Smooth muscle cell (in vitro differentiated cells): ENCODE results near the gene GPC5. TPM values are rescaled to one million over a fixed set of nuclear protein-coding genes. Genes with fewer than 3 reads are reported as not detected.

ENCODE experiments used
- DNase-seq: peaks from one replicate; lab custom pipeline; 2025; ENCODE audit not compliant: unreplicated experiment; lab: John Stamatoyannopoulos, UW
- H2AFZ ChIP-seq: fragments of 200-600 bp; sonication (generic); 2 replicates; pipeline ENCODE4 v1.6.0; 2016; ENCODE audit warnings: antibody characterized with exemption, low read depth, mild to moderate bottlenecking
- H3F3A ChIP-seq: fragments of 200-600 bp; sonication (generic); 2 replicates; pipeline ENCODE4 v1.6.0; 2017; ENCODE audit warnings: antibody characterized with exemption, low read depth
- H3K27ac ChIP-seq: fragments of 200-600 bp; sonication (generic); 2 replicates; pipeline ENCODE4 v1.5.1; 2016; ENCODE audit warnings: low read depth, mild to moderate bottlenecking
- H3K27me3 ChIP-seq: fragments of 200-600 bp; sonication (generic); 2 replicates; pipeline ENCODE4 v1.6.1; 2016; ENCODE audit warnings: low read depth, mild to moderate bottlenecking
- H3K36me3 ChIP-seq: fragments of 200-600 bp; sonication (generic); 2 replicates; pipeline ENCODE4 v1.5.1; 2016; ENCODE audit warnings: low read depth
- H3K4me1 ChIP-seq: fragments of 200-600 bp; sonication (generic); 2 replicates; pipeline ENCODE4 v1.5.1; 2016; ENCODE audit warnings: low read depth
- H3K4me2 ChIP-seq: fragments of 200-600 bp; sonication (generic); 2 replicates; pipeline ENCODE4 v1.6.0; 2016; ENCODE audit warnings: mild to moderate bottlenecking
- H3K4me3 ChIP-seq: fragments of 200-600 bp; sonication (generic); 2 replicates; pipeline ENCODE4 v1.5.1; 2016; ENCODE audit warnings: mild to moderate bottlenecking
- H3K79me2 ChIP-seq: fragments of 200-600 bp; sonication (generic); 2 replicates; pipeline ENCODE4 v1.6.0; 2016; ENCODE audit warnings: low read depth, mild to moderate bottlenecking
- H3K9ac ChIP-seq: fragments of 200-600 bp; sonication (generic); 2 replicates; pipeline ENCODE4 v1.6.0; 2016; ENCODE audit warnings: low read depth
- H3K9me3 ChIP-seq: fragments of 200-600 bp; sonication (generic); replicated peaks from 2 replicates; pipeline ENCODE4 v1.5.1; 2016; ENCODE audit warnings: low read depth
- H4K20me1 ChIP-seq: fragments of 200-600 bp; sonication (generic); 2 replicates; pipeline ENCODE4 v1.6.0; 2016; ENCODE audit warnings: low read depth
- CTCF ChIP-seq: fragments of 200-600 bp; sonication (generic); IDR thresholded peaks from 2 replicates; pipeline ENCODE4 v1.5.1; 2017; ENCODE audit warnings: borderline replicate concordance, mild to moderate bottlenecking, antibody characterized with exemption; ENCODE audit not compliant: insufficient read depth, poor library complexity, severe bottlenecking
- WGBS: methylation state at CpG from one replicate; pipeline ENCODE4 v1.1.7; 2016; ENCODE audit warnings: low lambda C conversion rate; 5-methylcytosine and 5-hydroxymethylcytosine counted together
- polyA plus RNA-seq: library from polyadenylated mRNA; unstranded; fragments of >200 nt; fragmentation: Nextera tagmentation; extraction: Ambion mirVana; gene quantifications from 2 replicates; pipeline ENCODE4 v1.2.1, GENCODE V29; 2016
- total RNA-seq: library from RNA; depleted of rRNA; stranded (reverse); fragments of >200 nt; gene quantifications from 2 replicates; pipeline ENCODE4 v1.2.3, GENCODE V29; 2014

Gene GPC5
- total and polyA plus RNA-seq, 2 experiments from 2014 or later: 0.99 to 1.0 TPM

GRCh38 chr13:92415781-92416180 lies 1017.4 kb downstream of the GPC5 start:
- Histone ChIP-seq H3K9ac (no peak overlapping the region), H3K4me2 (no peak overlapping the region), H3K9me3 (no peaks in the 10 kb centered on the region), H4K20me1 (no peaks in the 10 kb centered on the region), H3K36me3 (no peaks in the 10 kb centered on the region), H3K4me1 (no peaks in the 10 kb centered on the region), H2AFZ (no peak overlapping the region), H3K4me3 (no peak overlapping the region), H3K27me3 (peaks cover 24% of the 10 kb centered on the region), H3K79me2 (no peaks in the 10 kb centered on the region), H3F3A (no peaks in the 10 kb centered on the region), H3K27ac (no peak overlapping the region)
- no peak for DNase-seq
- no peak for TF ChIP-seq CTCF

GRCh38 chr13:92418818-92419412 lies 1020.5 kb downstream of the GPC5 start:
- Histone ChIP-seq H3K36me3 (no peaks in the 10 kb centered on the region), H3K79me2 (no peaks in the 10 kb centered on the region), H3K4me2 (no peak overlapping the region), H3K27me3 (peaks cover 24% of the 10 kb centered on the region), H2AFZ (no peak overlapping the region), H3K9me3 (no peaks in the 10 kb centered on the region), H4K20me1 (no peaks in the 10 kb centered on the region), H3K27ac (no peak overlapping the region), H3K4me3 (no peak overlapping the region), H3F3A (no peaks in the 10 kb centered on the region), H3K4me1 (no peaks in the 10 kb centered on the region), H3K9ac (no peak overlapping the region)
- no peak for TF ChIP-seq CTCF
- DNase-seq: no peak
- WGBS: 74% methylated on average over 5 of the region's 5 CpGs

- Histone ChIP-seq H3K9ac (no peak overlapping the region), H3K27me3 (no peaks in the 10 kb centered on the region), H3K27ac (no peak overlapping the region), H3K36me3 (no peaks in the 10 kb centered on the region), H2AFZ (no peak overlapping the region), H4K20me1 (no peaks in the 10 kb centered on the region), H3F3A (no peaks in the 10 kb centered on the region), H3K79me2 (no peaks in the 10 kb centered on the region), H3K4me2 (no peak overlapping the region), H3K9me3 (no peaks in the 10 kb centered on the region), H3K4me3 (no peak overlapping the region), H3K4me1 (no peaks in the 10 kb centered on the region)
- no peak for TF ChIP-seq CTCF
- DNase-seq: no peak
- 86% methylated on average over 2 of the region's 2 CpGs for WGBS
Measured at GRCh38 chr13:92429231-92429630, 1030.8 kb downstream of the GPC5 start.

GRCh38 chr13:92433386-92433785 lies 1035.0 kb downstream of the GPC5 start:
- Histone ChIP-seq H3K9me3 (no peaks in the 10 kb centered on the region), H3K4me1 (no peaks in the 10 kb centered on the region), H3K27me3 (no peaks in the 10 kb centered on the region), H3K9ac (no peak overlapping the region), H2AFZ (no peak overlapping the region), H3K4me2 (no peak overlapping the region), H3F3A (no peaks in the 10 kb centered on the region), H3K36me3 (no peaks in the 10 kb centered on the region), H4K20me1 (no peaks in the 10 kb centered on the region), H3K4me3 (no peak overlapping the region), H3K79me2 (no peaks in the 10 kb centered on the region), H3K27ac (no peak overlapping the region)
- no peak for TF ChIP-seq CTCF
- no peak for DNase-seq
- 57% methylated on average over 3 of the region's 3 CpGs for WGBS
